Measurements from ENCODE around the gene ANO7.

DNA sequence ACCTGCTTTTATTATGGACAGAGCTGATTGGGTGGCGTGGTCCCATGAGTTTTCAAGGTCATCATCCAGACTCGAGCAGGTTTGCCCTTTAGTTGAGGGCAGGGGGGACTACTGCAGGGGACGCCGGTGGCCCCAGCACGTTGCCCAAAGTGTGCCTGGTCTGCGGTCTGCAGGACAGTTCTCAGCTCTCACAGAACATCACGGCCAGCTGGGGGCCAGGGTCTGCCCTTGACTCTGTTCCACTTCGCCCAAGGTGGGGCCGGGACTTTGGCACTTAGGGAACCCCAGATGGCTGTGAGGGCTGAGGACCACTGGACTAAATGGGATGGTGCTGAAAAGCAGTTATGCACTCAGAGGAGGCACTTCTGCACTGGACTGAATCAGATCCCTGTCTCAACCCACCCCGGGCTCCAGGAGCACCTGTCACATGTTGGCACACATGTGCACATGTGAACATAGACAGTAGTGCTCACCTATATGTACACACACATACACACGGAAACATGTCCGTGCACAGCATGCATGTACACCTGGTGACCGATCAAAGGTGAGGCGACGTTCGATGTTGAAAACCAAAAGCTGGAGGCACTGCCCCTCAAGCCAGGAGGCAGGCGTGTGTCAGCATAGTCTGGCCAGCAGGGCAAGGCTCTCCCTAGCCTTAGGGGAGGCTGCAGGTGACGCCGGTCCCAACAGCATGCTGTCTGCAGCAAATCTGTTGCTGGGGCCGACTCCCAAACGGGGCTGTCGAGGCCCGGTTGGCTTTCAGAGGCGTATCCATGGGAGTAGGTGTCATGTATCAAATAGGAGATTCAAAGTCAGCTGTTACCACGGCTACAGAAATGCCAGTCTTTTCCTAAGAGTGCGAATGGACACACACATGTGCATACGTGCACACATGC, 10.2 kb downstream of the ANO7 start:
- TF ChIP-seq SMC3 (IDR thresholded peaks at IDR 0.05; ENCODE audit: low read depth, low read length) = no peak
- TF ChIP-seq YY1 (IDR thresholded peaks at IDR 0.05; ENCODE audit: low read depth) = no peak
- TF ChIP-seq, protein P1, sequence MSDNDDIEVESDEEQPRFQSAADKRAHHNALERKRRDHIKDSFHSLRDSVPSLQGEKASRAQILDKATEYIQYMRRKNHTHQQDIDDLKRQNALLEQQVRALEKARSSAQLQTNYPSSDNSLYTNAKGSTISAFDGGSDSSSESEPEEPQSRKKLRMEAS (IDR thresholded peaks at IDR 0.05; ENCODE audit: low read depth) = no peak
- TF ChIP-seq, protein P2, sequence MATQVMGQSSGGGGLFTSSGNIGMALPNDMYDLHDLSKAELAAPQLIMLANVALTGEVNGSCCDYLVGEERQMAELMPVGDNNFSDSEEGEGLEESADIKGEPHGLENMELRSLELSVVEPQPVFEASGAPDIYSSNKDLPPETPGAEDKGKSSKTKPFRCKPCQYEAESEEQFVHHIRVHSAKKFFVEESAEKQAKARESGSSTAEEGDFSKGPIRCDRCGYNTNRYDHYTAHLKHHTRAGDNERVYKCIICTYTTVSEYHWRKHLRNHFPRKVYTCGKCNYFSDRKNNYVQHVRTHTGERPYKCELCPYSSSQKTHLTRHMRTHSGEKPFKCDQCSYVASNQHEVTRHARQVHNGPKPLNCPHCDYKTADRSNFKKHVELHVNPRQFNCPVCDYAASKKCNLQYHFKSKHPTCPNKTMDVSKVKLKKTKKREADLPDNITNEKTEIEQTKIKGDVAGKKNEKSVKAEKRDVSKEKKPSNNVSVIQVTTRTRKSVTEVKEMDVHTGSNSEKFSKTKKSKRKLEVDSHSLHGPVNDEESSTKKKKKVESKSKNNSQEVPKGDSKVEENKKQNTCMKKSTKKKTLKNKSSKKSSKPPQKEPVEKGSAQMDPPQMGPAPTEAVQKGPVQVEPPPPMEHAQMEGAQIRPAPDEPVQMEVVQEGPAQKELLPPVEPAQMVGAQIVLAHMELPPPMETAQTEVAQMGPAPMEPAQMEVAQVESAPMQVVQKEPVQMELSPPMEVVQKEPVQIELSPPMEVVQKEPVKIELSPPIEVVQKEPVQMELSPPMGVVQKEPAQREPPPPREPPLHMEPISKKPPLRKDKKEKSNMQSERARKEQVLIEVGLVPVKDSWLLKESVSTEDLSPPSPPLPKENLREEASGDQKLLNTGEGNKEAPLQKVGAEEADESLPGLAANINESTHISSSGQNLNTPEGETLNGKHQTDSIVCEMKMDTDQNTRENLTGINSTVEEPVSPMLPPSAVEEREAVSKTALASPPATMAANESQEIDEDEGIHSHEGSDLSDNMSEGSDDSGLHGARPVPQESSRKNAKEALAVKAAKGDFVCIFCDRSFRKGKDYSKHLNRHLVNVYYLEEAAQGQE (IDR thresholded peaks at IDR 0.05; ENCODE audit: low read depth, low read length) = no peak
- no peak for TF ChIP-seq SIN3A (IDR thresholded peaks at IDR 0.05; ENCODE audit: borderline replicate concordance, low read depth, low read length)
- no peak for TF ChIP-seq EP300 (IDR thresholded peaks at IDR 0.05; ENCODE audit: borderline replicate concordance in 1 of 2, low read depth in 1 of 2, low read length in 1 of 2)
- no peak for TF ChIP-seq ELF1 (IDR thresholded peaks at IDR 0.05)
- TF ChIP-seq, protein P3, sequence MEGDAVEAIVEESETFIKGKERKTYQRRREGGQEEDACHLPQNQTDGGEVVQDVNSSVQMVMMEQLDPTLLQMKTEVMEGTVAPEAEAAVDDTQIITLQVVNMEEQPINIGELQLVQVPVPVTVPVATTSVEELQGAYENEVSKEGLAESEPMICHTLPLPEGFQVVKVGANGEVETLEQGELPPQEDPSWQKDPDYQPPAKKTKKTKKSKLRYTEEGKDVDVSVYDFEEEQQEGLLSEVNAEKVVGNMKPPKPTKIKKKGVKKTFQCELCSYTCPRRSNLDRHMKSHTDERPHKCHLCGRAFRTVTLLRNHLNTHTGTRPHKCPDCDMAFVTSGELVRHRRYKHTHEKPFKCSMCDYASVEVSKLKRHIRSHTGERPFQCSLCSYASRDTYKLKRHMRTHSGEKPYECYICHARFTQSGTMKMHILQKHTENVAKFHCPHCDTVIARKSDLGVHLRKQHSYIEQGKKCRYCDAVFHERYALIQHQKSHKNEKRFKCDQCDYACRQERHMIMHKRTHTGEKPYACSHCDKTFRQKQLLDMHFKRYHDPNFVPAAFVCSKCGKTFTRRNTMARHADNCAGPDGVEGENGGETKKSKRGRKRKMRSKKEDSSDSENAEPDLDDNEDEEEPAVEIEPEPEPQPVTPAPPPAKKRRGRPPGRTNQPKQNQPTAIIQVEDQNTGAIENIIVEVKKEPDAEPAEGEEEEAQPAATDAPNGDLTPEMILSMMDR (IDR thresholded peaks at IDR 0.05) = no peak
- TF ChIP-seq RCOR1 (IDR thresholded peaks at IDR 0.05; ENCODE audit: low read length) = no peak
- TF ChIP-seq NRF1 (IDR thresholded peaks at IDR 0.05; ENCODE audit: low read depth, low read length) = no peak
- TF ChIP-seq, protein P4, sequence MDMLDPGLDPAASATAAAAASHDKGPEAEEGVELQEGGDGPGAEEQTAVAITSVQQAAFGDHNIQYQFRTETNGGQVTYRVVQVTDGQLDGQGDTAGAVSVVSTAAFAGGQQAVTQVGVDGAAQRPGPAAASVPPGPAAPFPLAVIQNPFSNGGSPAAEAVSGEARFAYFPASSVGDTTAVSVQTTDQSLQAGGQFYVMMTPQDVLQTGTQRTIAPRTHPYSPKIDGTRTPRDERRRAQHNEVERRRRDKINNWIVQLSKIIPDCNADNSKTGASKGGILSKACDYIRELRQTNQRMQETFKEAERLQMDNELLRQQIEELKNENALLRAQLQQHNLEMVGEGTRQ (IDR thresholded peaks at IDR 0.05; ENCODE audit: borderline replicate concordance, low read depth, low read length) = no peak
- no peak for TF ChIP-seq FOXM1 (IDR thresholded peaks at IDR 0.05; ENCODE audit: low read depth)
- TF ChIP-seq, protein P5, sequence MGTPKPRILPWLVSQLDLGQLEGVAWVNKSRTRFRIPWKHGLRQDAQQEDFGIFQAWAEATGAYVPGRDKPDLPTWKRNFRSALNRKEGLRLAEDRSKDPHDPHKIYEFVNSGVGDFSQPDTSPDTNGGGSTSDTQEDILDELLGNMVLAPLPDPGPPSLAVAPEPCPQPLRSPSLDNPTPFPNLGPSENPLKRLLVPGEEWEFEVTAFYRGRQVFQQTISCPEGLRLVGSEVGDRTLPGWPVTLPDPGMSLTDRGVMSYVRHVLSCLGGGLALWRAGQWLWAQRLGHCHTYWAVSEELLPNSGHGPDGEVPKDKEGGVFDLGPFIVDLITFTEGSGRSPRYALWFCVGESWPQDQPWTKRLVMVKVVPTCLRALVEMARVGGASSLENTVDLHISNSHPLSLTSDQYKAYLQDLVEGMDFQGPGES (IDR thresholded peaks at IDR 0.05; ENCODE audit: low read depth, low read length) = no peak
- TF ChIP-seq, protein P6, sequence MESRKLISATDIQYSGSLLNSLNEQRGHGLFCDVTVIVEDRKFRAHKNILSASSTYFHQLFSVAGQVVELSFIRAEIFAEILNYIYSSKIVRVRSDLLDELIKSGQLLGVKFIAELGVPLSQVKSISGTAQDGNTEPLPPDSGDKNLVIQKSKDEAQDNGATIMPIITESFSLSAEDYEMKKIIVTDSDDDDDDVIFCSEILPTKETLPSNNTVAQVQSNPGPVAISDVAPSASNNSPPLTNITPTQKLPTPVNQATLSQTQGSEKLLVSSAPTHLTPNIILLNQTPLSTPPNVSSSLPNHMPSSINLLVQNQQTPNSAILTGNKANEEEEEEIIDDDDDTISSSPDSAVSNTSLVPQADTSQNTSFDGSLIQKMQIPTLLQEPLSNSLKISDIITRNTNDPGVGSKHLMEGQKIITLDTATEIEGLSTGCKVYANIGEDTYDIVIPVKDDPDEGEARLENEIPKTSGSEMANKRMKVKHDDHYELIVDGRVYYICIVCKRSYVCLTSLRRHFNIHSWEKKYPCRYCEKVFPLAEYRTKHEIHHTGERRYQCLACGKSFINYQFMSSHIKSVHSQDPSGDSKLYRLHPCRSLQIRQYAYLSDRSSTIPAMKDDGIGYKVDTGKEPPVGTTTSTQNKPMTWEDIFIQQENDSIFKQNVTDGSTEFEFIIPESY (IDR thresholded peaks at IDR 0.05; ENCODE audit: borderline replicate concordance, low read depth) = no peak

All from SK-N-SH (cell line).